Suppressor macrophage treated with lipopolysaccharide for 4 hours (primary cell): ENCODE data around the gene C1orf53.
"Not testable (repeated sequence)": the region's sequence is repeated elsewhere in the genome, so short reads cannot be mapped to it uniquely, and the experiment has no call there.

ENCODE experiments used
- DNase-seq: peaks from one replicate; pipeline ENCODE4 v3.0.0-alpha.2; 2020

C1orf53 gene

GRCh38 chr1:197922070-197922390, 19.6 kb downstream of the C1orf53 start:
- no peak for DNase-seq

GRCh38 chr1:197923038-197923437, 20.6 kb downstream of the C1orf53 start:
- DNase-seq, result no peak

- DNase-seq, result peak; percentile 68
Measured at GRCh38 chr1:197924516-197925123, 22.2 kb downstream of the C1orf53 start.

- no peak for DNase-seq
Measured at GRCh38 chr1:197927908-197928665, 25.7 kb downstream of the C1orf53 start.

DNA sequence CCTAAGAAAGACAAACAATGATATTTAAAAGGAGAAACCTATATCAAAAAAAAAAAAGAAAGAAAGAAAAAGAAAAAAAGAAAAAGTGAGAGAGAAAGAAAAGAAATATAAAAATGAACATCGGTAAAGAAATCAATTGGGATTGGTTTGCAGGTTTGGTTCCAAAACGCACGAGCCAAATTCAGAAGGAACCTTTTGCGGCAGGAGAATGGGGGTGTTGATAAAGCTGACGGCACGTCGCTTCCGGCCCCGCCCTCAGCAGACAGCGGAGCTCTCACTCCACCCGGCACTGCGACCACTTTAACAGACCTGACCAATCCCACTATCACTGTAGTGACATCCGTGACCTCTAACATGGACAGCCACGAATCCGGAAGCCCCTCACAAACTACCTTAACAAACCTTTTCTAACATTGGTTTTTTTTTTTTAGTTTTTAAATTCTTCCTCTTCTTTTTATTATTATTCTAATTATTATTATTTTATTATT, 26.5 kb downstream of the C1orf53 start:
- DNase-seq, result no peak

DNA sequence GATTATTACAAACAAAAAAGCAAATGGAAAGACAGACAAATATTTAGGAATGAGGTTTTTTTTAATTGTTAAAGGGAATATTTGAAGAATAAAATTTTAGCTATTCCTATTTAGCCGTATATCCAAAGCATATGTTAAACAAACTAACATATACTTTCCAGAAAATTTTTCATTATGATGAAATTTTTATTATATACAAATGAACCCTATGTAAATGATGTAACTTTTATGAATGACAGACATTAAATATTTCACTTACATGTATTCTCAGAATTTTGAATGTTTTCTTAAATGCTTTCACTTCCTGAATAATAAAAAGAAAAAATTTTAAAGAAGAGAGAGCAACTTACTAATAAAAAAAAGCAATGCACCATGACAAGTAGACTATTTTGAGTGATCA, 30.6 kb downstream of the C1orf53 start:
- DNase-seq, result no peak

DNA sequence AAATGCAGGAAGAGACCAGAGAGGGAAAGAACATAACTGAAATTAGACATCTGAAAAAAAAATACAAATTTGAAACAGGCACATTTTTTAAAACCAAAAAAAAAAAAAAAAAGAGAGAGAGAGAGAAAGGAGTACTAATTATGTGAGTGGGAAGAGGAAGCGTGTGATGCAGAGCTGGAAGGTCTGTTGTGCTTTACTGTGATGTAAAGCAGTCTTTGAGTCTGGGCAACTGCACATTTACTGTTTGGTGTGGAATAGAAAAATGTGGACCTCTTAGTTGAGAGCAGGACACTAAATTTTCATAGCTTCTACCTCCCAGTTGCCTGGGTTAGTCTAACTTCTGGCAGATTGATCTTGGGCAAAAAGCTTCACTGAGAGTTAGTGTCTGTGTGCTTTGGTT, 31.2 kb downstream of the C1orf53 start:
- DNase-seq, result no peak

DNA sequence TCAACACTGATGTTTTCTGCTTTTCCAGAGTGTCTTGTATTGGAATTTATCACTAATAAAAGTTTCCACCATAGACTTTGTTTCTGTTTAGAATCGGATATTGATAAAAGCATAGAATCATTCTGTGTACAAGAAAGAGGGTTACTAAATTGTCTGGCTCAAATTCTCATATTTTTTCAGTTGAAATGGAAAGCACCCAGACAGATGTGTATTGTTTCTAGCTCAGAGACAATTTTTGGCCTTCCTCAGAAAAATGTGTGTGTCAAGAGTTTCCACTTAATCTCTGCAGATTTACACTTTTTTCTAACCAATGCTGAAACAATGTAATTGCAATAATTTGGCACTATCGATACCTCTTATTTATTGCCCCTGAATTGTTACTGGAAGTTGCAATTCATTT, 35.0 kb downstream of the C1orf53 start:
- DNase-seq, result no peak

GRCh38 chr1:197937892-197938291, 35.5 kb downstream of the C1orf53 start:
- no peak for DNase-seq

DNA sequence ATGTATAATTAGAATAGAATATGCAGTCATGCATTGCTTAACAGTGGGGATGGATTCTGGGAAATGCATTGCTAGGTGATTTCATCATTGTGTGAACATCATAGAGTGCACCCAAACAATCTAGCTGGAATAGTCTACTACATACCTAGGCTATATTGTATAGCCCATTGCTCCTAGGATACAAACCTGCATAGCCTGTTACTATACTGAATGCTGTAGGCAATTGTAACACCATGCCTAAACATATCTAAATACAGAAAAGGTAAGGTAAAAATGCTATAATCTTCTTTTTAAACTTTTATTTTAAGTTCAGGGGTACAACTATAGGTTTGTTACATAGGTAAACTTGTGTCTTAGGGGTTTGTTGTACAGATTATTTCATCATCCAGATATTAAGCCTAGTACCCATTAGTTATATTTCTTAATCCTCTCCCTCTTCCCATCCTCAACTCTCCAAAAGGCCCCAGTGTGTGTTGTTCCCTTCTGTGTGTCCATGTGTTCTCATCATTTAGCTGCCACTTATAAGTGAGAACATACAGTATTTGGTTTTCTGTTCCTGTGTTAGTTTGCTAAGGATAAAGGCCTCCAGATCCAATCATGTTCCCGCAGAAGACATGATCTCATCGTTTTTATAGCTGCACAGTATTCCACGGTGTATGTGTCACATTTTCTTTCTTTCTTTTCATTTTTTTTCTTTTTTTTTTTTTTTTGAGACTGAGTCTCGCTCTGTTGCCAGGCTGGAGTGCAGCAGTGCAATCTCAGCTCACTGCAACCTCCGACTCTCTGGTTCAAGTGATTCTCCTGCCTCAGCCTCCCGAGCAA, 36.9 kb downstream of the C1orf53 start:
- peak; percentile 12 for DNase-seq

DNA sequence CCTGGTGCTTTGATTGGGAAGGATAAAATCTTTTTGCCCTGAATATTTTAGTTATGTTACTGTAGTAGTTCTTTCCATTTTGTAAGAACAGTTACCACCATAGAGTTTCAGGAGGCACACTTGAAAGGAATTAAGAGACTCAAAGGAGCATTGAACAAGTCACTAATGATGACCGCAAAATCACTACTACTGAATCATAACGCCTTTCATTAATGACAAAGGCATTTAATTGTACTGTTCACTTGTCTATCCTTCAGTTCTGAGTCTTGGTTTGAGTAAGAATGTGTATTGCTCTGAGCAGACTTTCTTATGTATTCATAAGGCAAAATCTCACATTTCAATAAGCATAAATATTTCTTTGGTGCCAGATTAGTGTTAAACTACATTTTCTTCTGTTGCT, 39.6 kb downstream of the C1orf53 start:
- no peak for DNase-seq

DNA sequence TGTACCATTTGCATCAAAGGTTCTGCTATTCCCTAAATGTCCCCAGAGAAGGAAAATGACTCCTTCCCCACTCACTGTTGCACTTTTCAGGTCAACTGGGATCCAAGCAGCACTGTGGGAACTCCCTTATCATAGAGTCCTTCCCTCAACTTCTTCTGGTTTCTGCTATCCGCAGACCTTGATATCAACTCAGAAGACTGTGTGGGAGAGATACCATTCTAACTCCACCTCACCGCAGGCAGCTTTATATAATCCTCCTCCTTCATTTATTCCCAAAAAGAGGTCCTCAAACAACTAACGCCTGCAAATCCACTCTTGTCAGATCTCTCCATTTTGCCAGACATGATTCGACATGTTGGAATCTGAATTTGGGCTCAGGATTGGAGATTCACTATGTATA, 42.1 kb downstream of the C1orf53 start:
- DNase-seq, result no peak

- no peak for DNase-seq
Measured at GRCh38 chr1:197948926-197949899, 46.8 kb downstream of the C1orf53 start.

- DNase-seq, result no peak
Measured at GRCh38 chr1:197951089-197951488, 48.7 kb downstream of the C1orf53 start.

GRCh38 chr1:197951617-197952175, 49.3 kb downstream of the C1orf53 start:
- DNase-seq, result no peak

- DNase-seq, result not testable (repeated sequence)
Measured at GRCh38 chr1:197953472-197953871, 51.0 kb downstream of the C1orf53 start.

GRCh38 chr1:197954718-197955418, 52.4 kb downstream of the C1orf53 start:
- no peak for DNase-seq

GRCh38 chr1:197955486-197956394, 53.3 kb downstream of the C1orf53 start:
- no peak for DNase-seq
